HG02885 (cell line): ENCODE results near the gene RRAD.
A peak's percentile ranks its signal among the peaks of the same experiment; 100 is the strongest.
"Not testable (repeated sequence)": the region's sequence is repeated elsewhere in the genome, so short reads cannot be mapped to it uniquely, and the experiment has no call there.

Experiments
- ATAC-seq: cut with Tn5 transposase; IDR thresholded peaks from one replicate; pipeline ENCODE4 v1.9.1; 2021; ENCODE audit warnings: mild to moderate bottlenecking; ENCODE audit not compliant: unreplicated experiment, poor library complexity

Gene RRAD, protein sequence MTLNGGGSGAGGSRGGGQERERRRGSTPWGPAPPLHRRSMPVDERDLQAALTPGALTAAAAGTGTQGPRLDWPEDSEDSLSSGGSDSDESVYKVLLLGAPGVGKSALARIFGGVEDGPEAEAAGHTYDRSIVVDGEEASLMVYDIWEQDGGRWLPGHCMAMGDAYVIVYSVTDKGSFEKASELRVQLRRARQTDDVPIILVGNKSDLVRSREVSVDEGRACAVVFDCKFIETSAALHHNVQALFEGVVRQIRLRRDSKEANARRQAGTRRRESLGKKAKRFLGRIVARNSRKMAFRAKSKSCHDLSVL

DNA sequence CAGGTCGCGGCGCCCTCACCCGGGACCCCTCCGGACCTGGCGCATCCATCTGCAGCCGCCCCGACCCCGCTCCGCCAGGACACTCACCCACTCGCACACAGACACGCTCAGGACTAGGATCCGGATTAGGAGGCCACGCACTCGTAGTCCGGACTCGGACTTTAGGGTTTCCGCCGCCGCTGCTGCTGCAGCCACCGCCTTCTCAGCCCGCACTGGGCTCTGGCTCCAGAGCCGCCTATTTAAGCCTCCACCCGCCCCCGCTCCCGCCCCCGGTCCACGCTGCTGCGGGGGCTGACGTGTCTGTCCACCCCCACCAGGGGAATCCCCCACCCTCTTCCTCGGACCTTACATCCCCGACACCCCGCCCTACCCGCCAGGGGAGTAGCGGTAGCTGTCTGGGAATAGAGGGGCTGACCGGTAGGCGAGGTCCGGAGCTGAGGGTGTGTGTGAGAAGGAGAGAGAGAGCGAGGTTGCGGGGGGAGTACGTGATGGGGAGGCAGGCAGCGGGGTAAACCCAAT is at the start of gene RRAD:
Gene RRAD (minus strand): TSS at position 214 of the 519 bp plus-strand sequence. CDS start 356 bp downstream, outside the sequence.
- ATAC-seq, result peak; percentile 24

DNA sequence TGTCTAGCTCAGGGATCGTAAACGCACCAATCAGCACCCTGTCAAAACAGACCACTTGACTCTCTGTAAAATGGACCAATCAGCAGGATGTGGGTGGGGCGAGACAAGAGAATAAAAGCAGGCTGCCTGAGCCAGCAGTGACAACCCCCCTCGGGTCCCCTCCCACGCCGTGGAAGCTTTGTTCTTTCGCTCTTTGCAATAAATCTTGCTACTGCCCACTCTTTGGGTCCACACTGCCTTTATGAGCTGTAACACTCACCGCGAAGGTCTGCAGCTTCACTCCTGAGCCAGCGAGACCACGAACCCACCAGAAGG is 49.6 kb upstream of the RRAD start:
- ATAC-seq, result not testable (repeated sequence)

DNA sequence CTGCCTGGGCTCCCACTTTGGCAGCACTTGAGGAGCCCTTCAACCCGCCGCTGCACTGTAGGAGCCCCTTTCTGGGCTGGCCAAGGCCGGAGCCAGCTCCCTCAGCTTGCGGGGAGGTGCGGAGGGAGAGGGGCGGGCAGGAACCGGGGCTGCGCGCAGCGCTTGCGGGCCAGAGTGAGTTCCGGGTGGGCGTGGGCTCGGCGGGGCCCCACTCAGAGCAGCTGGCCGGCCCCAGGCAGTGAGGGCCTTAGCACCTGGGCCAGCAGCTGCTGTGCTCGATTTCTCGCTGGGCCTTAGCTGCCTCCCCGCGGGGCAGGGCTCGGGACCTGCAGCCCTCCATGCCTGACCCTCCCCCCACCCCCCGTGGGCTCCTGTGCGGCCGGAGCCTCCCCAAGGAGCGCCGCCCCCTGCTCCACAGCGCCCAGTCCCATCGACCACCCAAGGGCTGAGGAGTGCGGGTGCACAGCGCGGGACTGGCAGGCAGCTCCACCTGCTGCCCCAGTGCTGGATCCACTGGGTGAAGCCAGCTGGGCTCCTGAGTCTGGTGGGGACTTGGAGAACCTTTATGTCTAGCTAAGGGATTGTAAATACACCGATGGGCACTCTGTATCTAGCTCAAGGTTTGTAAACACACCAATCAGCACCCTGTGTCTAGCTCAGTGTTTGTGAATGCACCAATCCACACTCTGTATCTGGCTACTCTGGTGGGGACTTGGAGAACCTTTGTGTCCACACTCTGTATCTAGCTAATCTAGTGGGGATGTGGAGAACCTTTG is 49.0 kb upstream of the RRAD start:
- not testable (repeated sequence) for ATAC-seq

DNA sequence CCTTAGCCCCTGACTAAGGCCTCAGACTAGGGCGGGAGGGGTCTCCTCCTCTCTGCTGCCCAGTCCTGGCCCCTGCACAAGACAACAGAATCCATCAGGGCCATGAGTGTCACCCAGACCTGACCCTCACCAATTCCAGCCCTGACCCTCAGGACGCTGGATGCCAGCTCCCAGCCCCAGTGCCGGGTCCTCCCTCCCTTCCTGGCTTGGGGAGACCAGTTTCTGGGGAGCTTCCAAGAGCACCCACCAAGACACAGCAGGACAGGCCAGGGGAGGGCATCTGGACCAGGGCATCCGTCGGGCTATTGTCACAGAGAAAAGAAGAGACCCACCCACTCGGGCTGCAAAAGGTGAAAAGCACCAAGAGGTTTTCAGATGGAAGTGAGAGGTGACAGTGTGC is 48.4 kb upstream of the RRAD start:
- ATAC-seq, result no peak

DNA sequence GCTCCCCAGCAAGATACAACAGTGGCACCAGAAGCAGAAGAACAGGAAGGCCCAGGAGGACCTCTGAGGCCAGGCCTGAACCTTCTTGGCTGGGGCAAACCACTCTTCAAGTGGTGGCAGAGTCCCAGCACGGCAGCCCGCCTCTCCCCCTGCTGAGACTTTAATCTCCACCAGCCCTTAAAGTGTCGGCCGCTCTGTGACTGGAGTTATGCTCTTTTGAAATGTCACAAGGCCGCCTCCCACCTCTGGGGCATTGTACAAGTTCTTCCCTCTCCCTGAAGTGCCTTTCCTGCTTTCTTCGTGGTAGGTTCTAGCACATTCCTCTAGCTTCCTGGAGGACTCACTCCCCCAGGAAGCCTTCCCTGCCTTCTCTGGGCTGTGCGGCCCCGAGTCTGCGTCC is 47.6 kb upstream of the RRAD start:
- ATAC-seq, result no peak

DNA sequence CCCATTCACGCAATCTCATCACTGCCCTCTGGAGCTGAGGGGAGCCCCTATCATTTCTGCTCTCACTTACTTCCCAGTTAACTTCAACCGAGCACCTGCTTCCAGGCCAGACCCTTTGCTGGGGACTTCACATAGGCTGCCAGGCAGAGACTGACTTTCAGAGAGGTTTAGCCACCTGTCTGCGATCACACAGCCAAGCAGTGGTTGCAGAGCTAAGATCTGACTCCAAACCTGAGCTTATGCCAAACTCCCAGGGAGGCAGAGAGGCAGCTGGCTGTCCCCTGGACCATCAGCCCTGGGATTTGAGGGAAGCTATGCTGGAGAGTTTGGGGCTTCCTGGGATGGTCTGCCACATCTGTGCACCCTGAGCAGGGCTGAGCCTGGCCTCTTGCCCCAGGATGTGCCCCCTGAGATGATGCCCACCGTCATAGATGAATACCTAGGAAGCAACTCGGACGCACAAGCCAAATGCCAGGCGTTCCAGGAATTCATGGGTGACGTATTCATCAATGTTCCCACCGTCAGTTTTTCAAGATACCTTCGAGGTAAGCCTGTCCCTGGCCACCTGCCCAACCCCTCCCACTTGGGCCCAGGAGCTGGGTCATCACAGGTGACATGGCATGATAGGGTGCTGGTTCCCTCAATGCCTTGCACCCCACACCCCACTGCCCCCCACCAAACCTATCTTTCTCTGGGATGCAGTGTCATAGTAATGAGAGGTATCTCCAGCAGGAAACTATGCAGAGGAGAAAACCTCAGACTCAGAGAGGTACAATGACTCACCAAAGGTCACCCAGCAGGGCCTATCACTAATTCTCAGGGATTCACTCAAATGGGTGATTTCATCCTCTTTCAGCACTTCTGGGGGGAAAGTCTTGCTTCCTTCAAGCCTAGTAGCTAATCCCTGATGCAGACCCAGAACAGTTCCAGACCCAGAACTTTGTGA is 45.7 kb upstream of the RRAD start:
- ATAC-seq, result no peak

DNA sequence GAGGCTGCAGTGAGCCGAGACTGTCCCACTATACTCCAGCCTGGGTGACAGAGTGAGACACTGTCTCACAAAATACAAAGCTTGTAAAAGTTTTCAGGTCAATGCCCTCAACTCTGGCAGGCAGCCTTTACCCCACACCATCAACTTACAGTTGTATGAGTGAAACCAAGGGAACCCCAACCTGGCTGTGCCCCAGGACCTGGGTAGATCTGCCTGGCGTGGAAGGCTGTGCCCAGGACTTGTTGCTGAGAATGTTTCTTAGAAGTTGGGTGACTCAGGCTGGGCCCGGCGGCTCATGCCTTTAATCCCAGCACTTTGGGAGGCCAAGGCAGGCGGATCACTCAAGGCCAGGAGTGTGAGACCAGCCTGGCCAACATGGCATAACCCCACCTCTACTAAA is 43.5 kb upstream of the RRAD start:
- ATAC-seq, result no peak

DNA sequence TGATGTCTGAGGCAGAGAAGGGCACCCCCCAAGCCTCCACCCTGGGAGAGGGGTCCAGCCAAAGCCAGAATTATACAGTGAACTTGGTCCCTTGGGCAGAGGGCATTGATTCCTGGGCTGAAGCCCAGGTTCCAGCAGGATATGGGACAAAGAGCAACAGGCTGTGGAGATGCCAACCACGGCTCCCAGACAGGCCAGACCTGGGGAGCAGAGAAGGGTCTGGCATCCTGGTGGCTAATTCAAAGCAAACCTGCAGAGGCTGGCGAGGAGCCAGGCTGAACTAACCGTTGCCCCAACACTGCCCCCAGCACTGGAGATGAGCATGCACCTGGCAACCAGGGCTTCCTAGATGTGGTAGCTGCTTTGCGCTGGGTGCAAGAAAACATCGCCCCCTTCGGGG is 38.7 kb upstream of the RRAD start:
- no peak for ATAC-seq

DNA sequence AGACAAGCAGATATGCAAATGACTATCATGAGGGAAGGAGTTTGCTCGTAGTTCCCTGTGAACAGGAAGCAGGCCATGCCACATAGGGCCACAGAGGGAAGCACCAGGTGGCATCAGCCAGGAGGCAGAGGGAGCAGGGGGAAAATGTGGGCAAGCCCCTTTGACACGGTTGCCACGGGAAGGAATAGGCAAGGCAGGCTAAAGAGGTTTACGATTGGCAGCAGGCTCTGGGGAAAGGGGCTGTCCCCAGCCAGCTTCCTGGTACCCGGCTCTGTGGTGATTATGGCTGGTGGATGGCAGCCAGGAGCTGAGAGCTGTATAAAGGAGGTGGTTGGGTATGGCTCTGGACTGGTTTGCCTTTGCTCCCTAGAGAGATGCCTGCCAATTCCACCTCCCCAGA is 36.6 kb upstream of the RRAD start:
- no peak for ATAC-seq

DNA sequence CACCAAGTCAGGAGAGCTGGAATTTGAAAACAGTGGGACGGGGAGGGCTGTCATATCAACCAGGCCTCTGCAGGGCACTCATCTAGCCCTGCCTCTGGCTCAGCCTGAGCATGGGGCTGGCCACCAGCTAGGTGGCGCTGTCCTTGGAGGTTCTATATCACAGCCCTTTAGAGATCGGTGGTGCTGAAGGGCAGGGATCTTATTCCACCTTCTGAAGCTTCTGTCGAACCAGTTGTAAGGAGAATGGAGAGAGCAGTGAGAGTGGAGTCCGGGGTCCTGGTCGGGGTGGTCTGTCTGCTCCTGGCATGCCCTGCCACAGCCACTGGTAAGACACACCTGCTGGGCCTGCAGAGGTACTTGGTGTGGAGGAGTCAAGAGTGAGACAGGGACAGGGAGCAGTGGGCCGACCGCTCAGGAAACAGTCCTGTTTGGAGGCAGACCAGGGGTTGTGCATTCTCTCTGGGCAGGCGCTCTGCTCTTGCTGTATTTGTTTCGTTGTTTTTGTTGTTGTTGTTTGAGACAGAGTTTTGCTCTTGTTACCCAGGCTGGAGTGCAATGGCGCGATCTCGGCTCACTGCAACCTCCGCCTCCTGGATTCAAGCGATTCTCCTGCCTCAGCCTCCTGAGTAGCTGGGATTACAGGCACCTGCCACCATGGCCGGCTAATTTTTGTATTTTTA is 35.9 kb upstream of the RRAD start, which contains the start of gene CES3:
Gene CES3 (plus strand): TSS at position 202 of the 680 bp plus-strand sequence. CDS start 42 bp downstream, at position 244.
- ATAC-seq, result peak; percentile 65

DNA sequence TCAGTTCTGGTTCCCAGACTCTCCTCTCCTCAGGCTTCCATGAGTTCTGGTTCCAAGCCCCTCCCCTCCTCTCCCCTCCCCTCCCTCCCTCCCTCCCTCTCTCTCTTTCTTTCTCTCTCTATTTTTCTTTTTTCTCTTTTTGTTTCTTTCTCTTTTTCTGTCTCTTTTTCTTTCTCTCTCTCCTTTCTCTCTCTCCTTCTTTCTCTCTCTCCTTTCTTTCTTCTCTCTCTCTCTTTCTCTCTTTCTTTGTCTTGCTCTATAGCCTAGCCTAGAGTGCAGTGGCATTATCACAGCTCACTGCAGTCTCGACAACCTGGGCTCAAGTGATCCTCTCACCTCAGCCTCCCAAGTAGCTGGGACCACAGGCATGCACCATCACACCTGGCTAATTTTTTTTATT is 34.9 kb upstream of the RRAD start:
- no peak for ATAC-seq

DNA sequence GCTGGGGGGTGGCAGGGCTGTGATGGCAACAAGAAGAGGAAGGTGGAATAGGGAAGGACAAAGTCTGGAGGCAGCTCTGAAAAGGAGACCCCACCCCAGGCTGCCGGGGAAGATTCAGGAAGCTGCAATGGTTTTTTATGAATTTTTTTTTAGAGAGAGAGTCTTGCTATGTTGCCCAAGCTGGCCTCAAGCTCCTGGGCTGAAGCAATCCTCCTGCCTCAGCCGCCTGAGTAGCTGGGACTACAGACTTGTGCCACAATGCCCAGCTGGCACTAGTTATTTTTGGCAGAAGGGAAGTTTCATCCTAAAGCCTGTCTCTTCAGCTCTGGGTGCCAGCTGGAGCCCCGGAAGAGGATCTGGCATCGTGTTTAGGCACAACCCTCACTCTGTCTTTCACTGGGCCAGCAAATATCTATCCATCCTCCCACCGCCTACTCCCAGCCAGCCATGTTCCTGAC is 34.4 kb upstream of the RRAD start:
- no peak for ATAC-seq

DNA sequence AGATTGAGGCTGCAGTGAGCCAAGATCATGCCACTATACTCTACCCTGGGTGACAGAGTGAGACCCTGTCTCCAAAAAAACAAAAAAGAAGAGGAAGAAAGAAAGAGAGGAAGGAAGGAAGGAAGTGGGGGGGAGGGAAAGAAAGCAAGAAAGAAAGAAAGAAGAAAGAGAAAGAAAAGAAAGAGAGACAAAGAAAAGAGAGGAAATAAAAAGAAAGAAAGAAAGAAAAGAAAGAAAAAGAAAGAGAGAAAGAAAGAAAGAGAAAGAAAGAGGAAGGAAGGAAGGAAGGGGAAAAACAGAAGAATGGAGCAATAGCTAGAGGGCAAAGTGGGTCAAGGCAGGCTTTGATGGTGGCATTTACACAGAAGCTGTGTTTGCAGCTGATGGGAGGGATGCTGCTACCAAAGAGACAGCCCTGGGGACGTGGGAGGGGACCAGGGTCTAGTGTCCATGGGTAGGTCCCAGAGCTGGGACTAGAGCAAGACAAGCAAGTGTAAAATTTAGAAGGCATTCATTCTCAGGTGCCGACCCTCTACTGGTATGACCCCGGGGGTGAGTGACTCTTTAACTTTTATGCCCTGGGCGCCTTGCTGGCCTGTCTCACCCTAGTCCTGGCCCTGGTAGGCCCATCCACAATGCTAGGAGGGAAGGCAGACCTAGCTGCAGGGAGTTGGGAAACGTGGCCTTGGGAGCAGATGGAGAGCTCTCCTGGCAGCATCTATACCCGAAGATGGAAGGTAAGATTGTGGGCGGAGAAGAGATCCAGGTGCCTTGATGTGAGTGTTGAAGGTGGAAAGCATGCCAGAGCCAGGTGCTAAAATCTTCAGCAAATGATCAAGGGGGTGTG is 33.7 kb upstream of the RRAD start:
- no peak for ATAC-seq

DNA sequence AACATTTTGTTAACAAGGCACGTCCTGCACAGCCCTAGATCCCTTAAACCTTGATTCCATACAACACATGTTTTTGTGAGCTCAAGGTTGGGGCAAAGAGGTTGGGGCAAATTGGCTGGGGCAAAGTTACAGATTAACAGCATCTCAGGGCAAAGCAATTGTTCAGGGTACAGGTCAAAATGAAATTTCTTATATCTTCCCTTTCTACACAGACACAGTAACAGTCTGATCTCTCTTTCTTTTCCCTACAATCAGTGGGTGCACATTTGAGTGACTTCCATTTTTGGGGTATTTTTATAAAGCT is 30.8 kb upstream of the RRAD start:
- not testable (repeated sequence) for ATAC-seq

DNA sequence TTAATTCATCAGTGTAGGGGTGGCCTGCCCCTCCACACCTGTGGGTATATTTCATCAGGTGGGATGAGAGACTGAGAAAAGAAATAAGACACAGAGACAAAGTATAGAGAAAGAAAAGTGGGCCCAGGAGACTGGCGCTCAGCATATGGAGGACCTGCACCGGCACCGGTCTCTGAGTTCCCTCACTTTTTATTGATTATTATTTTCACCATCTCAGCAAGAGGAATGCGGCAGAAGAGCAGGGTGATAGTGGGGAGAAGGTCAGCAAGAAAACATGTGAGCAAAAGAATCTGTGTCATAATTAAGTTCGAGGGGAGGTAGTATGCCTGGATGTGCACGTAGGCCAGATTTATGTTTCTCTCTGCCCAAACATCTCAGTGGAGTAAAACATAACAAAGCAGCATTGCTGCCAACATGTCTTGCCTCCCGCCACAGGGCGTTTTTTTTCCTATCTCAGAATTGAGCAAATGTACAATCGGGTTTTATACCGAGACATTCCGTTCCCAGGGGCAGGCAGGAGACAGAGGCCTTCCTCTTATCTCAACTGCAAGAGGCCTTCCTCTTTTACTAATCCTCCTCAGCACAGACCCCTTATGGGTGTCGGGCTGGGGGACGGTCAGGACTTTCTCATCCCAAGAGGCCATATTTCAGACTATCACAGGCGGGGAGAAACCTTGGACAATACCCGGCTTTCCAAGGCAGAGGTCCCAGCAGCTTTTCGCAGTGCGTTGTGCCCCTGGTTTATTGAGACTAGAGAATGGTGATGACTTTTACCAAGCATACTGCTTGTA is 30.2 kb upstream of the RRAD start:
- ATAC-seq, result not testable (repeated sequence)

DNA sequence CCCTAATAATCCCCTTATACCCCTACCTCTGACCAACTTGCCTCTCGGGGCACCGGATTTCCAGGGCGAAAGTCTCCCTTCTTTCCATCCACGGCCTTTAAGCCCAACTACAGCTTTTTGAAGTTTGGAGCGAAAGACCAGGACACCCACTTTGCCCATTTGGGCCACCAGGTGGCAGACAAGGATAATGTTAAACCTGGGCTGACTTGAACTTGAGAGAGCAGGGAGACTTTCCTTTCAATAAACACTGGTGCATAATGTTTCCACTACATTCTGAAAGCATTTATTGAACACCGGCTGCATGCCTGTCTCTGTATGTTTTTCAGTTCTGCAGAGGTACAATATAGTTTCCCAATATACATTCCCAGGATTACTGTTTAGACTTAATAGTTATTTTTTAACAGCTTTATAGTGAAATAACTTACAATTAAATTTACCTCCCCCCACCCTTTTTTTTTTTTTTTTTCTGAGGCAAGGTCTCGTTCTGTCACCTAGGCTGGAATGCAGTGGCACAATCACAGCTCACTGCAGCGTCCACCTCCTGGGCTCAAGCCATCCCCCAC is 28.8 kb upstream of the RRAD start:
- ATAC-seq, result no peak

DNA sequence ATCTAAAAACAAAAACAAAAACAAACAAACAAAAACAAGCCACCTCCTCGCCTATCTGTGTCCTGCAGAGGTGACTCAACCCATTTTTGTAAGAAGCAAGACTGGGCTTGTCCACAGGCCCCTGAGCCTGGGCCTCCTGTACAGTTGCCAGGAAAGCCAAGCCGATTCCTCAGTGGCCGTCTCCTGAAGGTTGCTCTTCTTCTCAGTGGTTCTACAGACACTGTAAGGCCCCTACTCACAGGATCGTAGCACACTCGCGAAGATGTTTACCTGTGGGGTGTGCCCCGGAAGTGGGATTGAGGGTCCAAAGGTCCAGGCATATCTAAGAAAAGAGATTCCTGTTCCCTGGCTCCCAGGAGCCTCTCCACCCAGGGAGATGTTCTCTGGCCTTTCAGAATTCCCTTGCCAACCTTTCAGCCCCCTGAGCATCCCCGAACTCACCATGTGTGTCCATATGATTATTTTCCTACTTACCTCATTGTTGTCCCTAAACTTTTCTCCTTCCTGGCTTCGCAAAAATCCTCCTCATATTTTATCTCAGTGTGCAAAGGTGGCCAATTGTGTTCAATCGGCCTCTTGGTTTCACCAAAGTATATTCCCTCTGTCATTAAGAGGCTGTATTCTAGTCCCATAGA is 28.2 kb upstream of the RRAD start:
- no peak for ATAC-seq
